HL-60 (cell line): Measurements from ENCODE around the gene BEST2.
"Not testable (repeated sequence)": the region's sequence is repeated elsewhere in the genome, so short reads cannot be mapped to it uniquely, and the experiment has no call there.

Experiments
- DNase-seq, 2 experiments: peaks; one replicate each; pipeline ENCODE4 v3.0.0-alpha.2; 2010 to 2020; ENCODE audit warnings: low read depth in 1 of 2, low spot score in 1 of 2
- H3K27ac ChIP-seq: fragments of 250-450 bp; sonication (Bioruptor Pico); replicated peaks from 2 replicates; pipeline ENCODE4 v1.5.1; 2020; ENCODE audit warnings: mild to moderate bottlenecking, moderate library complexity
- H3K27me3 ChIP-seq: fragments of 250-450 bp; sonication (Bioruptor Pico); 2 replicates; pipeline ENCODE4 v1.5.1; 2021; ENCODE audit warnings: mild to moderate bottlenecking, moderate library complexity; ENCODE audit not compliant: insufficient read depth, poor library complexity, severe bottlenecking
- H3K4me3 ChIP-seq: replicated peaks from 2 replicates; pipeline ENCODE4 v1.5.1; 2011; ENCODE audit warnings: mild to moderate bottlenecking, control low read depth, low read length; ENCODE audit not compliant: insufficient read depth
- CTCF ChIP-seq: IDR thresholded peaks from one replicate; pipeline ENCODE4 v1.5.1; 2011; ENCODE audit warnings: low read length, control low read depth, inconsistent platforms; ENCODE audit not compliant: insufficient read depth
- GABPA ChIP-seq: IDR thresholded peaks from 2 replicates; pipeline ENCODE4 v1.6.1; 2012; ENCODE audit warnings: low read depth
- POLR2AphosphoS5 ChIP-seq: IDR thresholded peaks from 2 replicates; pipeline ENCODE4 v1.6.1; 2012; ENCODE audit warnings: low read depth
- SPI1 ChIP-seq: IDR thresholded peaks from 2 replicates; pipeline ENCODE4 v1.6.1; 2012; ENCODE audit warnings: low read depth, mild to moderate bottlenecking, borderline replicate concordance
- TF ChIP-seq, protein P1 (sequence below): IDR thresholded peaks from 2 replicates; pipeline ENCODE4 v1.6.1; 2012; ENCODE audit warnings: low read depth; ENCODE audit not compliant: insufficient replicate concordance

The BEST2 gene

DNA sequence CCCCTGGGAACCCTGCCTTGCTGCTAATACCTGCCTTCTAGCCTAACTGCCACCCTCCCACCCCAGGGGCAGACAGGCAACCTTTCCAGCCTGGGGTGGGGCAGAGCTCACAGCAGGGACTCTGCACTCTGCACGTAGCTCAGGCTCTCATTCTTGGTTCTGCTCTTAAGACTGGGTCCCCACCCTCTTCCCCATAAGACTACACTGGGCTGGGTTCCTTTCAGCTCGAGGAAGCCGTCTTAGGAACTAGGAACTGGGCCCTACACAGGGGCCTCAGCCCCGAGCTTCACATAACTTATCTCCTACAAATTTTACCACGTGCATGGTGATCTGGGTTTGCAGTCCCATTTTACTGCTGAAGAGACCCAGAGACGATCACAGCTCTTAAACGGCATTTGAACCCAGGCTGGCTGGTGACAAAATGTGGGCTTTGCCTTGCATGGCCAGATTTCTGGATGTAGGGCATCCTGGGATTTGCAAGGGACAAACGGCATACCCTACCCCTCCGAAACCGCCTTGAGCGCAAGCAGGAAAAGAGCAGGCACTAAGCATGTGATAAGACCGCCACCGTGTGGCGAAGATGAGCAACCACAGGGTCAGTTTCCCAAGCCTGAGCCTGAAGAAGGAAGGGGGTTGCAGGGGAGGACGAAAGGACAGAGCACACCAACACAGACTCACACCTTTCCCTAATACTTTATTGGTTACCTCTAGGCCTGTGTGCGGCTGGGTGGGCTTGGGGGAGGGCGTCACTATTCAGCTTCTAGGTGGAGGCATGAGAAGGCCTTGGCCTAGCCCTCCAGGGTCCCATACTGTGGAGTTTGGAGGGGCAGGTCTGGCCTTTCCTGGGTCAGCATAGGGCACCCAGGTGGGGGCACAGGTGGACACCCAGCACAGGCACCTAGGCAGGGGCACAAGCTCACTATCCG, 44.8 kb downstream of the BEST2 start:
- Histone ChIP-seq H3K27me3 (no peaks in the 10 kb centered on the region), H3K4me3 (no peak overlapping the region), H3K27ac (peak overlapping the region; percentile 14; the same call in 1 of the 2 replicates)
- peak in 1 of 2 experiments; percentile 82 for DNase-seq
- no peak for TF ChIP-seq POLR2AphosphoS5
- peak; percentile 95 for TF ChIP-seq CTCF

DNA sequence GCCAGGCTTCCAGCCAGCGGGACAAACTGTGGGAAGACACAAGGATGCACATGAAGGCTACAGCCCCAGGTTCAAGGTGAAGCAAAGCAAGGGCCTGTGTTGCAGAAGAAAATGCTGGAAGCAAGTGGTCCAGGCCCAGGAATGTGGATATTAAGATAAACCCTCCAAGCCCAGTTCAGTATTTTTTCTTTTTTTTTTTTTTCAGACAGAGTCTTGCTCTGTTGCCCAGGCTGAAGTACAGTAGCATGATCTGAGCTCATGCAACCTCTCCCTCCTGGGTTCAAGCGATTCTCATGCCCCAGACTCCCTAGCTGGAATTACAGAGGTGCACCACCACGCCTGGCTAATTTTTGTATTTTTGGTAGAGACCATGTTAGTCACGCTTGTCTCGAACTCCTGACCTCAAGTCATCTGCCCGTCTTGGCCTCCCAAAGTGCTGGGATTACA, 45.6 kb downstream of the BEST2 start:
- Histone ChIP-seq H3K4me3 (no peak overlapping the region), H3K27me3 (peaks cover 1% of the 10 kb centered on the region), H3K27ac (no peak overlapping the region)
- DNase-seq: no peak
- no peak for TF ChIP-seq CTCF
- no peak for TF ChIP-seq POLR2AphosphoS5
- TF ChIP-seq SPI1: no peak
- TF ChIP-seq, protein P1, sequence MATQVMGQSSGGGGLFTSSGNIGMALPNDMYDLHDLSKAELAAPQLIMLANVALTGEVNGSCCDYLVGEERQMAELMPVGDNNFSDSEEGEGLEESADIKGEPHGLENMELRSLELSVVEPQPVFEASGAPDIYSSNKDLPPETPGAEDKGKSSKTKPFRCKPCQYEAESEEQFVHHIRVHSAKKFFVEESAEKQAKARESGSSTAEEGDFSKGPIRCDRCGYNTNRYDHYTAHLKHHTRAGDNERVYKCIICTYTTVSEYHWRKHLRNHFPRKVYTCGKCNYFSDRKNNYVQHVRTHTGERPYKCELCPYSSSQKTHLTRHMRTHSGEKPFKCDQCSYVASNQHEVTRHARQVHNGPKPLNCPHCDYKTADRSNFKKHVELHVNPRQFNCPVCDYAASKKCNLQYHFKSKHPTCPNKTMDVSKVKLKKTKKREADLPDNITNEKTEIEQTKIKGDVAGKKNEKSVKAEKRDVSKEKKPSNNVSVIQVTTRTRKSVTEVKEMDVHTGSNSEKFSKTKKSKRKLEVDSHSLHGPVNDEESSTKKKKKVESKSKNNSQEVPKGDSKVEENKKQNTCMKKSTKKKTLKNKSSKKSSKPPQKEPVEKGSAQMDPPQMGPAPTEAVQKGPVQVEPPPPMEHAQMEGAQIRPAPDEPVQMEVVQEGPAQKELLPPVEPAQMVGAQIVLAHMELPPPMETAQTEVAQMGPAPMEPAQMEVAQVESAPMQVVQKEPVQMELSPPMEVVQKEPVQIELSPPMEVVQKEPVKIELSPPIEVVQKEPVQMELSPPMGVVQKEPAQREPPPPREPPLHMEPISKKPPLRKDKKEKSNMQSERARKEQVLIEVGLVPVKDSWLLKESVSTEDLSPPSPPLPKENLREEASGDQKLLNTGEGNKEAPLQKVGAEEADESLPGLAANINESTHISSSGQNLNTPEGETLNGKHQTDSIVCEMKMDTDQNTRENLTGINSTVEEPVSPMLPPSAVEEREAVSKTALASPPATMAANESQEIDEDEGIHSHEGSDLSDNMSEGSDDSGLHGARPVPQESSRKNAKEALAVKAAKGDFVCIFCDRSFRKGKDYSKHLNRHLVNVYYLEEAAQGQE: no peak
- no peak for TF ChIP-seq GABPA

GRCh38 chr19:12797607-12798006, 46.0 kb downstream of the BEST2 start:
- DNase-seq, H3K27me3 ChIP-seq, H3K4me3 ChIP-seq, H3K27ac ChIP-seq: not testable (repeated sequence)

GRCh38 chr19:12799742-12800465, 48.3 kb downstream of the BEST2 start:
- Histone ChIP-seq H3K4me3 (no peak overlapping the region), H3K27me3 (peaks cover 6% of the 10 kb centered on the region), H3K27ac (no peak overlapping the region)
- no peak for DNase-seq
- TF ChIP-seq, protein P1: no peak
- TF ChIP-seq GABPA: no peak
- TF ChIP-seq CTCF: no peak
- no peak for TF ChIP-seq SPI1
- no peak for TF ChIP-seq POLR2AphosphoS5
